DND-41 (cell line): ENCODE data around the gene TARBP2.

Experiments
- ATAC-seq: fragments of 200-7000 bp; cut with Tn5 transposase; 3 replicates; pipeline ENCODE4 v1.9.1; 2021; ENCODE audit warnings: low read depth; ENCODE audit not compliant: insufficient read depth
- DNase-seq: peaks from one replicate; pipeline ENCODE4 v3.0.0-alpha.2; 2020
- H2AFZ ChIP-seq: 2 replicates; pipeline ENCODE4 v1.6.0; 2012; ENCODE audit warnings: low read depth, low read length
- H3K27ac ChIP-seq: 2 replicates; pipeline ENCODE4 v1.5.1; 2012; ENCODE audit warnings: low read length, inconsistent platforms
- H3K27me3 ChIP-seq: fragments of 200-600 bp; sonication (generic); 2 replicates; pipeline ENCODE4 v1.6.0; 2012; ENCODE audit warnings: low read length, mild to moderate bottlenecking, inconsistent platforms; ENCODE audit not compliant: insufficient read depth, poor library complexity
- H3K36me3 ChIP-seq: 2 replicates; pipeline ENCODE4 v1.5.1; 2012; ENCODE audit warnings: low read length, inconsistent platforms; ENCODE audit not compliant: insufficient read depth
- H3K4me1 ChIP-seq: 2 replicates; pipeline ENCODE4 v1.5.1; 2012; ENCODE audit warnings: mild to moderate bottlenecking, low read length; ENCODE audit not compliant: insufficient read depth
- H3K4me2 ChIP-seq: 2 replicates; pipeline ENCODE4 v1.6.0; 2012; ENCODE audit warnings: mild to moderate bottlenecking, moderate library complexity, low read length, inconsistent platforms; ENCODE audit not compliant: insufficient read depth
- H3K4me3 ChIP-seq, 2 experiments: fragments of 200-600 bp in 1 of 2; shearing (Covaris generic) in 1 of 2; 2 replicates each; pipeline ENCODE4 v1.5.1; 2012 to 2016; ENCODE audit warnings: inconsistent platforms in 2 of 2, low read length in 2 of 2, mild to moderate bottlenecking in 2 of 2, low read depth in 1 of 2, moderate library complexity in 1 of 2
- H3K79me2 ChIP-seq: 2 replicates; pipeline ENCODE4 v1.6.0; 2012; ENCODE audit warnings: low read length, inconsistent platforms; ENCODE audit not compliant: insufficient read depth
- H3K9ac ChIP-seq: 2 replicates; pipeline ENCODE4 v1.6.0; 2012; ENCODE audit warnings: low read depth, mild to moderate bottlenecking, inconsistent platforms, low read length, moderate library complexity
- H3K9me3 ChIP-seq: 2 replicates; pipeline ENCODE4 v1.5.1; 2012; ENCODE audit warnings: low read length, moderate library complexity, mild to moderate bottlenecking, inconsistent platforms; ENCODE audit not compliant: insufficient read depth, severe bottlenecking
- H4K20me1 ChIP-seq: 2 replicates; pipeline ENCODE4 v1.6.0; 2012; ENCODE audit warnings: low read length; ENCODE audit not compliant: insufficient read depth
- EZH2 ChIP-seq: IDR thresholded peaks from 3 replicates; pipeline ENCODE4 v1.6.1; 2012; ENCODE audit warnings: borderline replicate concordance, low read depth, mild to moderate bottlenecking, moderate library complexity, low read length, inconsistent platforms; ENCODE audit not compliant: severe bottlenecking
- TF ChIP-seq, protein P1 (sequence below): IDR thresholded peaks from 2 replicates; pipeline ENCODE4 v1.5.1; 2012; ENCODE audit warnings: borderline replicate concordance, low read length, moderate library complexity, mild to moderate bottlenecking; ENCODE audit not compliant: poor library complexity, severe bottlenecking; ENCODE audit errors: extremely low read depth

The TARBP2 gene

DNA sequence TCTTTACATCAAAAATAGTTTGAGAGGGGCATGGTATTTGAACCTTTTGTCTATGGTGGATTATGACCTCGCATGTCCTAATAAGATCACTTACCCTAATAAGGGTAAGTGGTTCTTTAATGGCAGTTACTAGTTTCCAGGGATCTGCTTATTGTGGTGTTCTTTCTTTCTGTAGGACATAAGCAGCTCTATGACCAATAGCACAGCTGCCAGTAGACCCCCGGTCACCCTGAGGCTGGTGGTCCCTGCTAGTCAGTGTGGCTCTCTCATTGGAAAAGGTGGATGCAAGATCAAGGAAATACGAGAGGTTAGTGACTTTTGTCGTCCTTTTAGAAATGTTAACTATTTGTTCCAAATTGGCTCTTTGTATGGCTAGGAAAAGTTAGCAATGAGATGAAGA is 42.0 kb upstream of the TARBP2 start:
- Histone ChIP-seq H2AFZ (no peak overlapping the region), H3K27ac (no peak overlapping the region), H3K36me3 (peaks cover 100% of the 10 kb centered on the region), H3K4me2 (0 out of 2 replicates have a peak overlapping the region, but pooled peaks have one; percentile 4), H3K4me1 (peaks cover 28% of the 10 kb centered on the region), H3K27me3 (no peaks in the 10 kb centered on the region), H3K9ac (no peak overlapping the region), H3K4me3 (no peak overlapping the region), H3K79me2 (peaks cover 100% of the 10 kb centered on the region), H3K9me3 (no peaks in the 10 kb centered on the region), H4K20me1 (peaks cover 94% of the 10 kb centered on the region)
- ATAC-seq (no peak), DNase-seq (no peak)
- TF ChIP-seq EZH2: no peak
- TF ChIP-seq, protein P1, sequence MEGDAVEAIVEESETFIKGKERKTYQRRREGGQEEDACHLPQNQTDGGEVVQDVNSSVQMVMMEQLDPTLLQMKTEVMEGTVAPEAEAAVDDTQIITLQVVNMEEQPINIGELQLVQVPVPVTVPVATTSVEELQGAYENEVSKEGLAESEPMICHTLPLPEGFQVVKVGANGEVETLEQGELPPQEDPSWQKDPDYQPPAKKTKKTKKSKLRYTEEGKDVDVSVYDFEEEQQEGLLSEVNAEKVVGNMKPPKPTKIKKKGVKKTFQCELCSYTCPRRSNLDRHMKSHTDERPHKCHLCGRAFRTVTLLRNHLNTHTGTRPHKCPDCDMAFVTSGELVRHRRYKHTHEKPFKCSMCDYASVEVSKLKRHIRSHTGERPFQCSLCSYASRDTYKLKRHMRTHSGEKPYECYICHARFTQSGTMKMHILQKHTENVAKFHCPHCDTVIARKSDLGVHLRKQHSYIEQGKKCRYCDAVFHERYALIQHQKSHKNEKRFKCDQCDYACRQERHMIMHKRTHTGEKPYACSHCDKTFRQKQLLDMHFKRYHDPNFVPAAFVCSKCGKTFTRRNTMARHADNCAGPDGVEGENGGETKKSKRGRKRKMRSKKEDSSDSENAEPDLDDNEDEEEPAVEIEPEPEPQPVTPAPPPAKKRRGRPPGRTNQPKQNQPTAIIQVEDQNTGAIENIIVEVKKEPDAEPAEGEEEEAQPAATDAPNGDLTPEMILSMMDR: no peak

DNA sequence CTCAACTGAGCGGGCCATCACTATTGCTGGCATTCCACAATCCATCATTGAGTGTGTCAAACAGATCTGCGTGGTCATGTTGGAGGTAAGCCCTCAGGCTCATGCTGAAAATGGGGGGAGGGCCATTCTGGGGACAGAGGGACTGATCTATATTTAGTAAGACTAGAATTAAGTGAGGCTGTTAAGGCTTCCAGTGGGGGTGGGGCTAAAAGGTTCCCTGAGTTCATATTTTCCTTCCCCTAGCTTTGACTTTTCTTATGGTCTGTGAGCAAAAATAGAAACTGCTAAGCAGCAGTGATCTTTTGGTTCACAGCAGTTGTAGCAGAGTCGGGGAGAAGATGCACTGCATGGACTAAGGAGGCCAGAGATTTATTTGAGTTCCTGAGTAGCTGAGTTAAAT is 40.0 kb upstream of the TARBP2 start:
- no peak overlapping the region for H3K4me2 ChIP-seq
- H3K36me3 ChIP-seq: peaks cover 100% of the 10 kb centered on the region
- H3K4me1 ChIP-seq: peaks cover 8% of the 10 kb centered on the region; the same call in 1 of the 2 replicates
- no peak overlapping the region for H3K9ac ChIP-seq
- peaks cover 99% of the 10 kb centered on the region for H3K79me2 ChIP-seq
- no peak overlapping the region for H3K4me3 ChIP-seq
- ATAC-seq: no peak
- H4K20me1 ChIP-seq: peaks cover 93% of the 10 kb centered on the region
- no peaks in the 10 kb centered on the region for H3K9me3 ChIP-seq
- no peak overlapping the region for H2AFZ ChIP-seq
- TF ChIP-seq EZH2: no peak
- TF ChIP-seq, protein P1: no peak
- H3K27me3 ChIP-seq: no peaks in the 10 kb centered on the region
- H3K27ac ChIP-seq: no peak overlapping the region
- DNase-seq: no peak

DNA sequence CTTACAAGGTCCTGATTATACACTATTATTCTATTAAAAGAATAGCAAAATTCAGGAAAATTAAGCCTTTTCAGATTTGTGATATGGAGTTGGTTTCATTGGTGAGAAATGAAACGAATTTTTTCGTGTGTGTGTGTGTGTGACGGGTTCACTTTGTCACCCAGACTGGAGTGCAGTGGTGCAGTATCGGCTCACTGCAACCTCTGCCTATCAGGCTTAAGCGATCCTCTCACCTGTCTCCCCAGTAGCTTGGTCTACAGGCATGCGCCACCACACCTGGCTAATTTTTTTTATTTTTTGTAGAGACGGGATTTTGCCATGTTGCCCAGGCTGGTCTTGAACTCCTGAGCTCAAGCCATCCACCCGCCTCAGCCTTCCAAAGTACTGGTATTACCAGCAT is 39.5 kb upstream of the TARBP2 start:
- DNase-seq: no peak
- Histone ChIP-seq H3K4me2 (no peak overlapping the region), H3K4me3 (no peak overlapping the region), H2AFZ (no peak overlapping the region), H3K79me2 (peaks cover 99% of the 10 kb centered on the region), H3K36me3 (peaks cover 100% of the 10 kb centered on the region), H3K4me1 (peaks cover 8% of the 10 kb centered on the region; the same call in 1 of the 2 replicates), H3K27me3 (no peaks in the 10 kb centered on the region), H3K9me3 (no peaks in the 10 kb centered on the region), H3K27ac (no peak overlapping the region), H4K20me1 (peaks cover 94% of the 10 kb centered on the region), H3K9ac (no peak overlapping the region)
- ATAC-seq: no peak
- TF ChIP-seq, protein P1: no peak
- no peak for TF ChIP-seq EZH2

DNA sequence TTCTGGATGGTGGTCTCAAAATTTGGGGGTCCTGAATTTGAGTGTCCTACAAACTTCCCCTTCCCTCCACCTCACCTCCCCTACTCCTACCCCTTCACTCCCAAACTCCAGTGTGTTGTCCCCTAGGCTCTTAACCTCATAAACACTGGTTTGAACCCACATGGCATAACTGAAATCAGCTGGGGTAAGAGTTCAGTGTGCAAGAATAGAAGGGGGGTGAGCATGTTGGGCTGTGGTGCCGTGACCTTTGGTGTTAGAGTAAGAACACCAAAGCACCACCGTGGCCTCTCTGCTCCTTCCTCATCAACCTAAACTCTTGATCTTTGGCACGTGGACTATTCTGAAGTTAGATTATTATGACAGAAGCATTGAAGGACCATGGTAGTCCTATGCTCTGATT is 38.1 kb upstream of the TARBP2 start:
- Histone ChIP-seq H2AFZ (no peak overlapping the region), H3K79me2 (peaks cover 99% of the 10 kb centered on the region), H3K4me2 (no peak overlapping the region), H3K27me3 (no peaks in the 10 kb centered on the region), H3K36me3 (peaks cover 100% of the 10 kb centered on the region), H3K9ac (no peak overlapping the region), H3K4me1 (peaks cover 8% of the 10 kb centered on the region; the same call in 1 of the 2 replicates), H3K9me3 (no peaks in the 10 kb centered on the region), H3K27ac (no peak overlapping the region), H4K20me1 (peaks cover 93% of the 10 kb centered on the region), H3K4me3 (no peak overlapping the region)
- TF ChIP-seq EZH2: no peak
- TF ChIP-seq, protein P1: no peak
- ATAC-seq (peak; percentile 19; the same call in 2 of the 3 replicates), DNase-seq (no peak)
